ENCODE data around the gene NRF1.

The NRF1 gene

GRCh38 chr7:129676017-129676897, 64.7 kb downstream of the NRF1 start:
- in situ Hi-C loops (cut with MboI; ENCODE audit: low sequenced_read_pairs), result no loop called here

DNA sequence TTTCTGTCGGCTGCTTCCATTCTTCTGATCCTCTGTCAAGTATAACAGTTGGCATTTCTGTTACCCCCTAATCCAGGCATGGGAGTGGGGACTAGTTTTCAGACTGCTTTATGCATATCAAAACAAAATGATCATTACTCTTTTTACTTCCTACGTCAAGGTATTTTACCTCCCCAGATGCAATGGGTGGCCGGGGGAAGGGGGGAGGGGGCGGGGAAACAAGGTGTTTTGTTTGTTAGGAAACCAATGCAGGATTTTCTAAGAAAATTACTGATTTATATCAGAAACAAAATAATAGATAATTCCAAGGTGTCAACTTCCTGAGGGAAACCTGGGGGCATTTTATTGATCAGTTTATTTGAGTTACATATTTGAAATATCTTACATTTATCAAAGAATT, 66.3 kb downstream of the NRF1 start:
- in situ Hi-C loops (cut with MboI; ENCODE audit: low sequenced_read_pairs), result no loop called here

DNA sequence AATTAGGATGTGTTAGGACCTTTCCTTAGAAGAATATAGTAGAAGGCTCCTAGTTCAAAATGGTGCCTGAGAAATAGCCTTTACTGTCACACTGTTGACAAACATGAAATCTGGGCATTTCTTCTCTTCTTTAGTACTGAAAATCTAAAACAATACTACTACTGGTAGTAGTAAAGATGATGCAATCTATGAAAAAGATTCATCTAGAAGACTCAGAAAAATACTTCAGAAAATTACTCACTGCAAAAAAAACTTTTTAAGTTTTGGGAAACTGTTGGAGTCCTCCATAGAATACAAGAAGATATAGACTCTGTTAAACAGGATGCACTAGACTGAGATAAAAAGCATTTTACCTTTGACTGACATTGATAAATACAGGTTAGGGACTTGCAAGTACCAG, 67.1 kb downstream of the NRF1 start:
- in situ Hi-C loops (cut with MboI; ENCODE audit: low sequenced_read_pairs), result no loop called here

DNA sequence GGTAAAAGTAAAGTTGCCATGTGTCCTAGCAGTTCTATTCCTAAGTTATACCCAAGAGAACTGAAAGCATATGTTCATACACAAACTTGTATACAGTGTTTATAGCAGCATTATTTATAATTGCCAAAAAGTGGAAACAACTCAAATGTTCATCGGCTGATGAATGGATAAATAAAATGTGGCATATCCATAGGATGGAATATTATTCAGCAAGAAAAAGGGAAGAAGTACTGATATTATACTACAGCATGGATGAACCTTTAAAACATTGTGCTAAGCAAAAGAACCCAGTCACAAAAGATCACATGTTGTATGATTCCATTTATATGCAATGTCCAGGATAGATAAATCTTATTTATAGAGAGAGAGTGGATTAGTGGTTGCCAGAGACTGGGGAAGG, 68.9 kb downstream of the NRF1 start:
- in situ Hi-C loops (cut with MboI; ENCODE audit: low sequenced_read_pairs), result no loop called here

DNA sequence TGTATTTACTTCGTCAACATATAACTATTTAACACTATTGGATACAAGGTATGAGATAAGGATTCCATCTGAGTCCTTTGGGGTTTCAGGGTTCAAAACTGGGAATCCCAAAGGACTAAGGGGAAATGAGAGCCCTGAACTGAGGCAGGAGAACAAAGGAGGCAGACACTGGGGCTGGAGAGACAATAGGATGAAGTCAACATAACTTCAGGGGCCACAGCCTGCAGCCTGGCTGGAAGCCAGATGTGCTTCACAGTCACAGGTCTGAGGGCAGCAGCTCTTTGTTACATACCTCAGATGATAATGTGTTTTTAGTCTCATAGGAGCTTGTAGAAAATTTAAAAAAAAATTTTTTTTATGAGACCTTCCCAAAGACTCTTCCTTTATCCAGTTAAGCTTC, 73.3 kb downstream of the NRF1 start:
- in situ Hi-C loops (cut with MboI; ENCODE audit: low sequenced_read_pairs), result no loop called here

DNA sequence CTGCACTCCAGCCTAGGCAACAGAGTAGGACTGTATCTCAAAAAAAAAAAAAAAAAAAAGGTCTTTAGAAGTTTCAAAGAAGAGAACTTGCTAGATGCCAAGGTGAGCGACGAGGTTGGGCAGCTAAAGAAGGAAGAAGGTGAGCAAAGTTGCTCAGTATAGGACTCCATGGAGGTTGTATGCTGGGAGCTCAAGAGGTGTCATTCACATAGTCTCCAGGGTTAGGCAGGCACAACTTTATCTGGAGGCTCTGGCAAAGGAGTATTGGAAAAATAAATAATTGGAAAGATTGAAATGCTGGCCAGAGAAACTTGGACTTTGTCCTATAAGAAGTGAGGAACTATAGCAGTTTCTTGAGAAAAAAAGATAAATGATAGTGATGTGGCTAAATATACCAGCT, 74.5 kb downstream of the NRF1 start:
- in situ Hi-C loops (cut with MboI; ENCODE audit: low sequenced_read_pairs), result no loop called here

DNA sequence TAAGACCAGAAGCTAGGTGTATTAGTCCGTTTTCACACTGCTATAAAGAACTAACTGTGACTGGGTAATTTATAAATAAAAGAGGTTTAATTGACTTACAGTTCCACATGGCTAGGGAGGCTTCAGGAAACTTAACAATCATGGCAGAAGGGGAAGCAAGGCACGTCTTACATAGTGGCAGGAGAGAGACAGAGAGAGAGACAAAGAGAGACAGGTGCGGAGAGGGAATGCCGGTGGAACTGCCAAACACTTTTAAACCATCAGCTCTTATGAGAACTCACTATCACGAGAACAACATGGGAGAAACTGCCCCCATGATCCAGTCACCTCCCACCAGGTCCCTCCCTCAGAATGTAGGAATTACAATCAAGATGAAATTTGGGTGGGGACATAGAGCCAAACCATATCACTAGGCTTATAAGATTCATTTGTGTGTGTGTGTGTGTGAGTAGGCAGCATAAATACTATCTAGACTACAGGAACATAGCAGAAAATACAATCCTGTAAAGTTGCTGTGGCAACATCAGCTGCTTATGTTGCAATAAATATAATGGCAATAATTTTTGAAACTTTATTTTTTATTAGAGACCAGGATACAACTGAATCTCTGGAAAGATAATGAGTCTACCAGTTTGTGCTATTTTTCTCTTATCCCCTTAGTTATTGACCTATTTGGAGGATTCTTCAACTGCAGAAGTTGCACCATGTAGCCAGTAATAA, 77.1 kb downstream of the NRF1 start:
- in situ Hi-C loops (cut with MboI; ENCODE audit: low sequenced_read_pairs), result no loop called here

DNA sequence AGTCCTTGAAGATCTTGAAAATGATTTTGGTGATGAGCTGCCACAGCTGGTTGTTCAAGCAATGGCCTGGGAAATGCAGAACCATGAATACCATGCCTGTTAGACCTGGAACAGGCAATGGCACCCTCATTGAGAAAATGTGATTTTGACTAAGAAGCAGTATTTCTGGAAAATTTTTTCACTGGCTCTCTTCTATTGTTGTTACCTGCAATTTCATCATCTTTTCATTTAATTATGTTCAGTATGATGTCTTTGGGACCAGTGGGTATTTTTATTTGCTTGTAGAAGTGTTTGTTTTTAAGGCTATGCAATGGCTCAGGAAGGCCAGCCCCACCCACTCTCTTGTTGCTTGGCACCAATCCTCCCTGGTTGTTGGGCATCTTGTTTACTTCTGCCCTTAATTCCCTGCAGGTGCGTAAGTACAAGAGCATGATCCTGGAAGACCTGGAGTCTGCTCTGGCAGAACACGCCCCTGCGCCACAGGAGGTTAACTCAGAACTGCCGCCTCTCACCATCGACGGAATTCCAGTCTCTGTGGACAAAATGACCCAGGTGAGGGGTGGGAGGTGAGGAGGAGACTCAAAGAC, 78.6 kb downstream of the NRF1 start:
- in situ Hi-C loops (cut with MboI; ENCODE audit: low sequenced_read_pairs), result no loop called here

GRCh38 chr7:129690701-129691100, 79.2 kb downstream of the NRF1 start:
- in situ Hi-C loops (cut with MboI; ENCODE audit: low sequenced_read_pairs), result no loop called here

GRCh38 chr7:129698516-129699418, 87.2 kb downstream of the NRF1 start:
- in situ Hi-C loops (cut with MboI; ENCODE audit: low sequenced_read_pairs), result no loop called here

DNA sequence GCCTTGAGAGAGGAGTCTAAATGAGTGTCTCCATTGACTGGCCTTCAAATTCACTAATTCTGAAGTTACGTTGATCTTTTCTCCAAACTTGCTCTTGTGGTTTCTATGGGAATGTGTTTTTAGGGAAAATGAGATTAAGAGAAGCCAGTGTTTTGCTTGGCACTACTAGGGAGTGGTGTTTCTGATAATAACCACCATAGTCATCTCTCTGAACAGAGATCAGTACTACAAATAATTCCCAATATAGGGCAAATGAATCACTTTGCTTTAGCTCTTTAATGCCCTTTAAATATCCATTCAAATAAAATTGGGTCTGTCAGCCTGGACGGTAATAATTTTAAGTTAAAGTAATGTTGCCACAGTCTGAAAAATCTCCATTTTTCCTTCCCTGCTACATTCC, 90.8 kb downstream of the NRF1 start:
- in situ Hi-C loops (cut with MboI; ENCODE audit: low sequenced_read_pairs), result no loop called here

DNA sequence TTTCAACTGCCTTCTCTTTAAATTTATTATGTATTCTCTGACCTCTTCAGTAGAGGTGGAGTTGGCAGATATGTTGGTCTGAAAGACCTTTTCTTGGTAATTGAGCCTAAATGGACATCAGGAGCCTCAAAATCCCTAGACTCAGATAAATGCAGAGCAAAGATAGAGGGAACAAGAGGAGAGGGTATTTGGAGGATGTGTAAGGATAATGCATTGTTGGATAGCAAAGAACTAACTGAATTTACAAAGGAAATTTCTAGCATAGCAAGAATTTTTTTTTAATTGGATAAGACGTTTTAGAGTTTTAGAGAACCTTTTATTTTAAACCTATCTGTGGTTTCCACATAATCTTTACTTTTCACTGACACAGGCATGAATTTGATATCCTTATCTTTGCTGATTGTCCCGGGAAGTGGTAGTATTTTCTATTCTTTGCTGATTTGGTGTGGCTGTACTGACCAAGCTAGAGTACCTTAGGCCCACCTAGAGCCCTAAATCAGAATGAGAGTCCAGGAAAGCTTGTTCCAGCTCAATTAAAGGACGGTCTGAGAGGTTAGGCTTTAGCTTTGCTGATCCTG, 91.3 kb downstream of the NRF1 start:
- in situ Hi-C loops (cut with MboI; ENCODE audit: low sequenced_read_pairs), result no loop called here

- in situ Hi-C loops (cut with MboI; ENCODE audit: low sequenced_read_pairs), result no loop called here
Observed at GRCh38 chr7:129703751-129704150, 92.2 kb downstream of the NRF1 start.

GRCh38 chr7:129707910-129708499, 96.5 kb downstream of the NRF1 start:
- in situ Hi-C loops (cut with MboI; ENCODE audit: low sequenced_read_pairs), result no loop called here

DNA sequence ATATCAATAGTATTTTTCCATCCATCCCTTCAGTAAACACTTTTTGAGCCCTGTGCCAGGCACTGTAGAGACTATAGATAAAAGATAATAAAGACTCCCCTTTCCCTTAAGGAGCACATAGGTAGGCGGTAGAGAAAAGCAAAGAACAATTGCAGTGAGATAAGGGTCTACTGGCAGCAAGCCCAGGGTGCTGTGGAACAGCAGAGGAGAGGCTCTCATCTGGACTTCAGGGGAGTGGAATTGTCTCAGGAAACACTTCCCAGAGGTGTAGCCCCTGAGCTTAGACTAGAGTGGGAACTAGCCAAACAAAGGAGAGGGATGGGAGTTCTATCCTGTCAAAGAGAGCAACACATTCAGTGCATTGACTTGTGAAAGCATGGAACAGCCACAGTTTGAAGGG, 102.0 kb downstream of the NRF1 start:
- in situ Hi-C loops (cut with MboI; ENCODE audit: low sequenced_read_pairs), result no loop called here

DNA sequence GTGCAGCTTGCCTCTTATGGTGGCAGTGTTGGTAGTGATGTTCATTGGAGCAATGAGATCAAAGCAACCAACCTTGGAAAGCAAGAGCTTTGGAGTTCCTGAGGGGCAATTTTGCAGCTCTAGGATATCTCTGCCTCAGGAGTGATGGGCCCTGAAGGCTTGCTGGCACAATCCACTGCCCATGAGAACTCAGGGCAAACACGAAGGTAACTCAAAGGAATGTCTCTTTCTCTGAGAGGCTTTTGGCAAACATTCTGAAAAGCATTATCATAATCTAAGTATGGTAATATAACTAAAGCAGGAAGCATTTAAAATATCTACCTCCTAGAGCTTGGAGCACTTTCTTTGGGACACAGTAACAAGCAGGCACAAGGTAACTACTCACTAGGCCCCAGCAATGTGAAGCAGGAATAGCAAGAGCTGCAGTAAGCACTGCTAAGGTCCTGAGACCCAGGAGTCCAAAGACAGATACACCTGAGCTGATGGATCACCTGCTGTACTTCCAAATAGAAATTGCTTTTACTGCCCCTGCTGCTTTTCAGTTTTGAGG, 103.1 kb downstream of the NRF1 start:
- in situ Hi-C loops (cut with MboI; ENCODE audit: low sequenced_read_pairs), result no loop called here

- in situ Hi-C loops (cut with MboI; ENCODE audit: low sequenced_read_pairs), result no loop called here
Observed at GRCh38 chr7:129719980-129720732, 108.6 kb downstream of the NRF1 start.

DNA sequence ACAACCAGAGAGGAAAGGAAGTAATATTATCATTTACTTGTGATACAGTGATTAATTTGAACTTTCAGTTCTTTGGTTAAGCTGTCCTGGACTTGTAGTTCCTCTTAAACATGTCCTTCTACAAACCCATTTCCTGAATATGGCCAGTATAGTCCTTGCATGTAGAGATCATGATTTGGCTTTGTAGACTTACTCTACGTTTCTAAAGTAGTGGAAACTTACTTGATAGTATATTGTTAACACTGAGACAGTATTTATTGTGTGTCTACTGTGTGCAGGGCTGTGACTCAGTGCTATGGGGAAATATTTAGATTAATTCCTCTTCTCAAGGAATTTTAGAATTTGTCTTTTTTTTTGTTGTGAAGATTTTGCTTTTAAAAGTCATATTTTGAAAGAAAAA, 109.5 kb downstream of the NRF1 start:
- in situ Hi-C loops (cut with MboI; ENCODE audit: low sequenced_read_pairs), result no loop called here

DNA sequence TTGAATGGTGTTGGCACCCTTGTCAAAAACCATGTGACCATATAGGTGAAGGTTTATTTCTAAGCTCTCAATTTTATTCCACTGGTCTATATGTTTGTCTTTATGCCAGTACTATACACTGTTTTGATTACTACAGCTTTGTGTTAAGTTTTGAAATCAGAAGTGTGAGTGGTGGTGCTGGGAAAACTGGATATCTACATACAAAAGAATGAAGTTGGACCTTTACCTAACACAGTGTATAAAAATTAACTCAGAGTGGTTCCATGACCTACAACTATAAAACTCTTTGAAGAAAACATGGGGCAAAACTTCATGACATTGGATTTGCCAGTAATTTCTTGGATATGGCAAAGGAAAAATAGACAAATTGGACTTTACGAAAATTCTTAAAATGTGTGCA, 112.2 kb downstream of the NRF1 start:
- in situ Hi-C loops (cut with MboI; ENCODE audit: low sequenced_read_pairs), result no loop called here

All from hTERT RPE-1 (cell line).